Ovary (tissue), 3 donors: ENCODE results near the gene SIK3.

Source experiments
- POLR2A ChIP-seq: fragments of 450-650 bp; IDR thresholded peaks from one replicate; pipeline ENCODE4 v1.6.1; 2017; ENCODE audit warnings: antibody characterized with exemption, mild to moderate bottlenecking, moderate library complexity
- TF ChIP-seq, protein P1 (sequence below), 3 donors: fragments of 450-650 bp in 2 of 3; fragments of 200-600 bp in 1 of 3; IDR thresholded peaks; one replicate each; pipeline versions ENCODE4 v1.5.1 to v1.8.0; 2016 to 2022; ENCODE audit warnings: antibody characterized with exemption in 3 of 3, mild to moderate bottlenecking in 1 of 3
- donor health status: DM: no; HTN: no; CAD: no.

DNA sequence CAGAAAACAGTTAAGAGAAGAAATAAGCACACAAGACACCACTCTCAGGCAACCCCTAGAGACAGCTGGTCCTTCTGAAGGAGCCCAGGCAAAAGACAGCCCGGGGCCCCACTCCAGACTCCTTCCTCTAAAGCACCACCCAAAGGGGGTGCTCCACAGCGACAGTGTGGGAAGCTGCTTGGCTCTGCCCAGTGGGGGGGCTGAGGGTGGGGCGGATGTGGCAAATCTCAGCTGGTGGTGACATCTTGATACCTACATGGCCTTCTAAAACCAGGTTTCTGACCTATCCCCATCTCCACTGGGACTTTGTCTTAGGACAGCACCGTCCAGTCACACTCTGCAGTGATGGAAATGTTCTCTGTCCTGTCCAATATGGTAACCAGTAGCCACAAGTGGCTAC lies 250.6 kb downstream of the SIK3 start:
- TF ChIP-seq POLR2A, result no peak
- TF ChIP-seq, protein P1, sequence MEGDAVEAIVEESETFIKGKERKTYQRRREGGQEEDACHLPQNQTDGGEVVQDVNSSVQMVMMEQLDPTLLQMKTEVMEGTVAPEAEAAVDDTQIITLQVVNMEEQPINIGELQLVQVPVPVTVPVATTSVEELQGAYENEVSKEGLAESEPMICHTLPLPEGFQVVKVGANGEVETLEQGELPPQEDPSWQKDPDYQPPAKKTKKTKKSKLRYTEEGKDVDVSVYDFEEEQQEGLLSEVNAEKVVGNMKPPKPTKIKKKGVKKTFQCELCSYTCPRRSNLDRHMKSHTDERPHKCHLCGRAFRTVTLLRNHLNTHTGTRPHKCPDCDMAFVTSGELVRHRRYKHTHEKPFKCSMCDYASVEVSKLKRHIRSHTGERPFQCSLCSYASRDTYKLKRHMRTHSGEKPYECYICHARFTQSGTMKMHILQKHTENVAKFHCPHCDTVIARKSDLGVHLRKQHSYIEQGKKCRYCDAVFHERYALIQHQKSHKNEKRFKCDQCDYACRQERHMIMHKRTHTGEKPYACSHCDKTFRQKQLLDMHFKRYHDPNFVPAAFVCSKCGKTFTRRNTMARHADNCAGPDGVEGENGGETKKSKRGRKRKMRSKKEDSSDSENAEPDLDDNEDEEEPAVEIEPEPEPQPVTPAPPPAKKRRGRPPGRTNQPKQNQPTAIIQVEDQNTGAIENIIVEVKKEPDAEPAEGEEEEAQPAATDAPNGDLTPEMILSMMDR (IDR thresholded peaks at IDR 0.05), result no peak
